Mesothelial cell of epicardium (in vitro differentiated cells): Measurements from ENCODE around the gene PACS2. TPM values are rescaled to one million over a fixed set of nuclear protein-coding genes. Genes with fewer than 3 reads are reported as not detected.
"Not testable (repeated sequence)": the region's sequence is repeated elsewhere in the genome, so short reads cannot be mapped to it uniquely, and the experiment has no call there.

Source experiments
- DNase-seq, 2 experiments: peaks; one replicate each; pipeline ENCODE4 v3.0.0; 2021; ENCODE audit warnings: low spot score in 2 of 2; ENCODE audit not compliant: unreplicated experiment in 2 of 2
- H3K27ac Mint-ChIP-seq: 2 replicates; pipeline ENCODE4 v1.8.0; 2021; ENCODE audit warnings: mixed read lengths
- H3K27me3 Mint-ChIP-seq: 2 replicates; pipeline ENCODE4 v1.8.0; 2021; ENCODE audit warnings: low read depth, mixed read lengths
- H3K36me3 Mint-ChIP-seq: 2 replicates; pipeline ENCODE4 v1.8.0; 2021; ENCODE audit warnings: mixed read lengths
- H3K4me1 Mint-ChIP-seq: 2 replicates; pipeline ENCODE4 v1.8.0; 2021; ENCODE audit warnings: mixed read lengths
- H3K4me3 Mint-ChIP-seq: 2 replicates; pipeline ENCODE4 v1.8.0; 2021; ENCODE audit warnings: mild to moderate bottlenecking, moderate library complexity, mixed read lengths
- H3K9me3 Mint-ChIP-seq: 2 replicates; pipeline ENCODE4 v1.8.0; 2021; ENCODE audit warnings: mixed read lengths
- total RNA-seq: library from RNA; stranded (reverse); gene quantifications from 3 replicates; pipeline ENCODE4 v1.2.1, GENCODE V29; 2021
- TF ChIP-seq, protein P1 (sequence below): fragments of 200-600 bp; sonication (generic); IDR thresholded peaks from one replicate; pipeline ENCODE4 v1.5.0; 2021; ENCODE audit warnings: antibody characterized with exemption; ENCODE audit not compliant: unreplicated experiment

PACS2 gene
- total RNA-seq, 1 donor from 2014 or later: 147 TPM

DNA sequence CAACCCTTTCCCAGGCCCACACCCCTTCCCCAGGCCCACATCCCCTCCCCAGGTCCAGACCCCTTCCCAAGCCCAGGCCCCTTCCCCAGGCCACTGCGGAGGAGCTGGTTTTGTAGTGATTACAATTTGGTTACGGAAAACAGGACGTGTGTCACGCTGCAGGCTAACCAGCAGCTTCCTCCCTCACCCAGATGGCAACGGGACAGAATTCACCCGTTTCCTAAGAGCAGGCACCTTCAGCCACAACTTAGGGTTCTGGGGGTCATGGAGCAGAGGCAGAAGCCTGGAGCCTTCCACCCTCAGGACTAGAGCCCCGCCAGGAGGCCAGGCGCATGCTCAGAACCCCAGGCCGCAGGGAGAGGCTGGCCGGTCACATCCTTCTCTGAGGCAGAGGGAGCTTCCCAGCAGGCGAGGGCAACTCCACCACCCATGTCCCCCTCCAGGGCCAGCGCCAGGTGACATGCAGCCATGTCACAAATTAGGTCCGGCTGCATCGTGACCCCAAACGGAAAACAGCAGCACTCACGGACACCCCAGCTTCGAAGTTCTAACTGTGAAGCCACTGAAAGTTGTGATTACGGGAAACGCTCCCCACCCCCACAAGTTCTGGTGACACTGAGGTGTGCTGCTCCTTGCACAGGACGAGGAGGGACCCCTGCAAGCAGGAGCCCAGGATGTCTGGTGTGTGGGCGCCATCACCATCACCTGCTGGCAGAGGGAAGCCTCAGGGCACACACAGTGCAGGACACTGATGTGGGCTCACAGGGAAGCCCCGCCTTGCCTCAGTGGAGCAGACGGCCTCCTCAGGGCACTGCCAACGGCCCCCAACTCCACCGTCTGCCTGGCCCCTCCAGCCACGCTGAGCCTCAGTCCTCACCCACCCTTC is 21.5 kb upstream of the PACS2 start:
- no peaks in the 10 kb centered on the region for H3K36me3 Mint-ChIP-seq
- no peak for DNase-seq
- H3K4me3 Mint-ChIP-seq: no peak overlapping the region
- no peaks in the 10 kb centered on the region for H3K9me3 Mint-ChIP-seq
- no peaks in the 10 kb centered on the region for H3K27me3 Mint-ChIP-seq
- H3K4me1 Mint-ChIP-seq: peaks cover 8% of the 10 kb centered on the region
- H3K27ac Mint-ChIP-seq: no peak overlapping the region
- TF ChIP-seq, protein P1, sequence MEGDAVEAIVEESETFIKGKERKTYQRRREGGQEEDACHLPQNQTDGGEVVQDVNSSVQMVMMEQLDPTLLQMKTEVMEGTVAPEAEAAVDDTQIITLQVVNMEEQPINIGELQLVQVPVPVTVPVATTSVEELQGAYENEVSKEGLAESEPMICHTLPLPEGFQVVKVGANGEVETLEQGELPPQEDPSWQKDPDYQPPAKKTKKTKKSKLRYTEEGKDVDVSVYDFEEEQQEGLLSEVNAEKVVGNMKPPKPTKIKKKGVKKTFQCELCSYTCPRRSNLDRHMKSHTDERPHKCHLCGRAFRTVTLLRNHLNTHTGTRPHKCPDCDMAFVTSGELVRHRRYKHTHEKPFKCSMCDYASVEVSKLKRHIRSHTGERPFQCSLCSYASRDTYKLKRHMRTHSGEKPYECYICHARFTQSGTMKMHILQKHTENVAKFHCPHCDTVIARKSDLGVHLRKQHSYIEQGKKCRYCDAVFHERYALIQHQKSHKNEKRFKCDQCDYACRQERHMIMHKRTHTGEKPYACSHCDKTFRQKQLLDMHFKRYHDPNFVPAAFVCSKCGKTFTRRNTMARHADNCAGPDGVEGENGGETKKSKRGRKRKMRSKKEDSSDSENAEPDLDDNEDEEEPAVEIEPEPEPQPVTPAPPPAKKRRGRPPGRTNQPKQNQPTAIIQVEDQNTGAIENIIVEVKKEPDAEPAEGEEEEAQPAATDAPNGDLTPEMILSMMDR: no peak

DNA sequence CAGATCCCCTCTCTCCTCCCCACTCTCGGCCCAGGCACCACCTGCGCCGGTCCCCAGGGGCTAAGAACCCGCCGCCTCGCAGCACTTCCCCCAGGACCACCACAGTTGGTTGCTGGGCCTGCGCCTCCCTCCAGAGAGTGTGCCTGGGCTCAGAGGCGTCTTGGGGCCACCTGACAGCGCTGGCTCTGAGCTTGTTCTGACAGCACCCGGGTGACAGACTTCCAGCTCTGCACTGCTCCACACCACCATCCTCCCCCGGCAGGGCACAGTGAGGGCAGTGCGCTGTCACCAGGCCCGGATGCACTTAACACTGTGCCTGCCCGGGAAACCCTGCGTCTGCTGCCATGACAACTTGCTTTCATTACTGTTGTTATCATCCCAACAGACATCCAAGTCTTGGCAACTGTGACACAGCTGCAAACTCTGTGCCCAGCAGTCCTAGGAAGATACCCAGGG is 20.4 kb upstream of the PACS2 start:
- no peaks in the 10 kb centered on the region for H3K36me3 Mint-ChIP-seq
- DNase-seq: no peak
- no peaks in the 10 kb centered on the region for H3K27me3 Mint-ChIP-seq
- H3K9me3 Mint-ChIP-seq: no peaks in the 10 kb centered on the region
- H3K4me3 Mint-ChIP-seq: no peak overlapping the region
- H3K27ac Mint-ChIP-seq: peak overlapping the region; percentile 49
- H3K4me1 Mint-ChIP-seq: peaks cover 10% of the 10 kb centered on the region
- TF ChIP-seq, protein P1: no peak

DNA sequence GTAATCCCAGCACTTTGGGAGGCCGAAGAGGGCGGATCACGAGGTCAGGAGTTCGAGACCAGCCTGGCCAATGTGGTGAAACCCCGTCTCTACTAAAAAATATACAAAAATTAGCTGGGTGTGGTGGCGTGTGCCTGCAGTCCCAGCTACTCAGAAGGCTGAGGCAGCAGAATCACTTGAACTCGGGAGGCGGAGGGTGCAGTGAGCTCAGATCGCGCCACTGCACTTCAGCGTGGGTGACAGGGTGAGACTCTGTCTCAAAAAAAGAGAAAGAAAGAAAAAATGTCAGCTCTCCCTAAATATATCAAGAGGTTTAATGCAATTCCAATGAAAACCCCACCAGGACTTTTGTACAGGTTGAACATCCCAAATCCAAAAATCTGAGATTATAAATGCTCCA is 17.2 kb upstream of the PACS2 start:
- H3K27ac Mint-ChIP-seq, H3K27me3 Mint-ChIP-seq, H3K4me3 Mint-ChIP-seq, DNase-seq, H3K36me3 Mint-ChIP-seq, H3K9me3 Mint-ChIP-seq: not testable (repeated sequence)
- peaks cover 16% of the 10 kb centered on the region for H3K4me1 Mint-ChIP-seq

DNA sequence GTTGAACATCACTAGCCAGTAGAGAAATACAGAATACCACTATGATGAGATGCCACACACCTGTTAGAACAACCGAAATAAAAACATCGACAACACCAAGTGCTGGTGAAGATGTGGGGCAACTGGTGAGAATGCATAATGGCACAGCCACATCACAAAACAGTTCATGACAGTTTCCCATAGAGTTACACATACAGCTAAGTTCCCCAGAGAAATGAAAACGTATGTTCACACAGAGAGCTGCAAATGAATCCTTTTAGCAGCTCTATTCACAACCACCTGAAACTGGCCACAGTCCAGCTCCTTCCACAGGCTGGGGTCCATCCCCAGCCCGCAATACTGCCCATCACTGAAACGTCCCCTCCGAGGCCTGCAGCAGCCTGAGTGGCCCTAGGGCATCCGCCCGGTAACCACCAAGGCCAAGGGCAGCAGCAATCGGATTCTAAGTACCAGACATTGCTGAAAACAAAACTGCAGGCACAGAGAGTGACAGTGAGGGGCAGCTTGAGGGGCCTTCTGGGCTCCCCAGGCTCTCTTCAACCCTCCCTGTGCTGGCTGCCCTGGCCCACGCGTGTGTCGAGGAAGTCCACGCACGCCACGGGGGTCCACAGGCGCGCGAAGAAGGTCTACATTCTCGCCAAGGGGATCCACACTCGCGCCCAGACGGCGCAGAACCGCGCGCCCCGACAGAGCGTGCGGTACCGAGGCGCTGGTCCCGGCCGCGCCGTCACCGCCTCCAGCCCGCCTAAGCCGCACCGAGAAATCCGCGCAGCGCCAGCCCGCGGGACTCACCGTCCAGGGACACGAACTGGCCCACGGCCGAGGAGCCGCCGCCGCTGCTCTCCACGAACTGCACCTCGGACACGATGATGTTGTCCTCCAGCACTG is 14.7 kb upstream of the PACS2 start:
- Mint-ChIP-seq H3K4me3 (peak overlapping the region; percentile 76), H3K36me3 (no peaks in the 10 kb centered on the region), H3K27me3 (no peaks in the 10 kb centered on the region), H3K4me1 (peaks cover 9% of the 10 kb centered on the region), H3K27ac (peak overlapping the region; percentile 90), H3K9me3 (peaks cover 4% of the 10 kb centered on the region)
- TF ChIP-seq, protein P1: no peak
- no peak for DNase-seq

DNA sequence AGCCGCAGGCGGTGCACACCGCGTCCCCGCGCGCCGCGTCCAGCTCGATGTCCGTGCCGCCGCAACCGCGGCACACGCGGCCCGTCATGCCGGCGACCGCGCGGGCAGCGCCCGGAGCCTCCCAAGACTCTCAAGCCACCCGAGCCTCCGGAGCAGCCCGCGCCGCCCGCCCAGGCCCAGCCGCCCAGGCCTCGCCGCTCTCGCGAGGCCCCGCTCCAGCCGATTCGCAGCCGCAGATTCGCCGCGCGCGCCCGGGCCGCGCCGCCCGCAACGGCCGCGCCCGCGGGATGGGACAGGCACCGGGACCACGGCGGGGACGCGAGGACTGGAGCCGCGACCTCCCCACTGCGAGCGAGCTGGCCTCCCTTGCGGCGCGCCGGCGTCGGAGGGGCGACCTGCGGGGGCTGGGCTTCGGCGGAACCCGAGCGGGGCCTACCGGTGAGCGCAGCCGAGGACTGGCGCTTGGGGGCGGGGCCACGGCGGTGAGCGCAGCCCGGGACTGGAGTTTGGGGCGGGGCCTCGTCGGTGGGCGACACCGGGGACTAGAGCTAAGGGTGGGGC is 13.9 kb upstream of the PACS2 start, which contains the start of gene BRF1:
TSS of gene BRF1 (minus strand) at position 460 of the 561 bp plus-strand sequence. CDS start at position 88, 372 bp downstream.
- peaks cover 9% of the 10 kb centered on the region for H3K4me1 Mint-ChIP-seq

More for the DNA sequence above, 13.9 kb upstream of the PACS2 start, which contains the start of gene BRF1:
- Mint-ChIP-seq H3K27me3 (no peaks in the 10 kb centered on the region), H3K9me3 (peaks cover 4% of the 10 kb centered on the region), H3K27ac (peak within 1 kb of the TSS; percentile 94), H3K4me3 (peak within 1 kb of the TSS; percentile 89), H3K36me3 (no peaks in the 10 kb centered on the region)
- peak; percentile 94 to 98 for DNase-seq
- TF ChIP-seq, protein P1: no peak
